Measurements from ENCODE around the gene KAT6B.
"Not testable (repeated sequence)": the region's sequence is repeated elsewhere in the genome, so short reads cannot be mapped to it uniquely, and the experiment has no call there.

KAT6B gene

DNA sequence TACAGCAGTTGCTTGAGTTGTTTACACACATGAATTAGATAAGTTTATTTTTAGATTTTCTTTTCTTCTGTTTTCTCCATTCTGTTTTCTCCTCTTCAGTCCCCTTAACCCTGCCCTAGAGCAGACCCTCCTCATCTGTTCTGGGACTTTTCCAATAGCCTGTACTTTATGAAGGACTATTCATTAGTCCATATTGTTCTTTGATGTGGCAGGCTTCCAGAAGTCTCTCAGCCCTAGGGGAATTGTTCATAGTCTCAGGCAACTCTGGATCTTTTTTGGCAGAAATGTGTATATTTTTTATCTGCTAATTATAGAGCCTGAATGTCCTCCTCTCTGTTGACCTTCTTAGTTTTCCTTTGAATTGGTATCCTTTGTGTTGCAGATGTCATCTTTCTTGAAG lies 25.4 kb downstream of the KAT6B start:
- in situ Hi-C loops (cut with HindIII; ENCODE audit: low pct_ligation_motif_present, low pct_unique_long_range_greater_than_20kb, low sequenced_read_pairs) = no loop called here
- no peak for DNase-seq

DNA sequence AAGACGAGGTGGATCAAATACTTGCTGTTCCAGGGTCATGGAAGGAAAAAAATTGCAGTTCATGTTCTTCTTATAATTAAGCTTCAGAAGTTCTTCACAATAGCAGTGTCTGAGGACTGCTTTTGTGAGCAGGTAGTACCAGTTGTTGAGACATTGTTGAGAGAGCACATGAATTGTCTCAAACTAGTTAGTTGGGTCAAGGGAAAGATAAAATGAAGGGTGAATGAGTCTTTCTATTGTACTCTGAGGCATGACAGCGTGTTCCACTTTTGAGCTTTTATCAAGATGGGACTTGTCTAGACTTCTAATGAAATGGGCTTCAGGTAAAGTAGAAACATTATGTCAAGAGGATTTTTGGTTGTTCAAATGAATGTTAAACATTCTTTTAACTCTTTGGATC lies 26.0 kb downstream of the KAT6B start:
- no peak for DNase-seq
- in situ Hi-C loops (cut with HindIII; ENCODE audit: low pct_ligation_motif_present, low pct_unique_long_range_greater_than_20kb, low sequenced_read_pairs) = no loop called here

DNA sequence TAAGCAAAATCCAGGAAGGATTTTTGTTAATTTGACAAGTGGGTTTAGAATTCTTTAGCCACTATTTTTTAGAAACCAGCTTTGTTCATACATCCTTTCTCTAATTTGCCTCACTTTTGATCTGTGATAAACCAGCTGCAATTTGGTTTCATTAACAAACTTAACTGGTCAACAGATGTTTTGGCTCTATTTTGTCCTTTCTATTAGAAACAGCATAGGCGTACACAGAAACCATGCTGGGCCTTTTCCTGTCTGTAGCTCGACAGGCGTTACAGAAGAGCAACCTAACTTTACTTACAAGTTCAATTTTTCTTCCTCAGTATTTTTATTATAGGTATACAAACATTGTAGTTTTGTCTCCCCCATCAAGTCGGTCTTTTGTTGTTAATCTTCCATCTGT lies 28.2 kb downstream of the KAT6B start:
- no peak for DNase-seq
- in situ Hi-C loops (cut with HindIII; ENCODE audit: low pct_ligation_motif_present, low pct_unique_long_range_greater_than_20kb, low sequenced_read_pairs) = no loop called here

DNA sequence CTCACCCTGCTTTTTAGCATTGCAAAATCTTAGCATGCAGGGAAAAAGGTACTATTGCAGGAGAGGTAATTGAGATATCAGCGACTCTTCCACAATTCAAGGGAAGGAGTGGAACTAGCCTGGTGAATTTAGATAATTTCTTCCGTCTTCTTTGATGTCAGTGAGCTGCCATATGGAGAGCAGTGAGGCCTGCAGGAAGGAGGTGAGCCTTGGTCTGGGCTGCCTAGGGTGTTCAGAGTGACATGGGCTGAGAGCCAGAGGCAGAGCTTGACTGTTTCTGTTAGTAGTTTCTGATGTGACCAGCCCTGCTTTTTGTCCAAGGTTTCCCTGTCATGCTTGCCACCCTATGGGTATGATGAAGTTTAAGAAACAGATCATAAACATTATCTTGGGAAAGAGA lies 28.6 kb downstream of the KAT6B start:
- in situ Hi-C loops (cut with HindIII; ENCODE audit: low pct_ligation_motif_present, low pct_unique_long_range_greater_than_20kb, low sequenced_read_pairs) = no loop called here
- no peak for DNase-seq

DNA sequence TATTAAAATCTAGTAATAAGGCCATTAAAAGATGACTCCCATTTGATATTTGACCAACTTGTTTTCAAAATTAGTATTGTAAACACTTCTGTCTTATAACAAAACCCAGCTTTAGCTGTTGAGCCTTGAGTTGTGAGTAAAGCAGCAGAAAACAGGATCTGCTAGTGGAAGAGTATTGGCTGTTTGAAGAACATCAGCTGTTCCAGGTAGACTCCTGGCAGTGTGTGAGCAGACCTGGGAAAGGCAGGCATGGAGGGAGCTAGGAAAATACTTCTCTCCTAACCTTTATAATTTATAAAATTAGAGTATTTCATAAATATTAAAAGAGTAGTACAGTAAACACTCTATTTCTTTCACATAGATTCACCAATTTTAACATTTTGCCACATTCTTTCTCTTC lies 29.0 kb downstream of the KAT6B start:
- in situ Hi-C loops (cut with HindIII; ENCODE audit: low pct_ligation_motif_present, low pct_unique_long_range_greater_than_20kb, low sequenced_read_pairs) = no loop called here
- no peak for DNase-seq

DNA sequence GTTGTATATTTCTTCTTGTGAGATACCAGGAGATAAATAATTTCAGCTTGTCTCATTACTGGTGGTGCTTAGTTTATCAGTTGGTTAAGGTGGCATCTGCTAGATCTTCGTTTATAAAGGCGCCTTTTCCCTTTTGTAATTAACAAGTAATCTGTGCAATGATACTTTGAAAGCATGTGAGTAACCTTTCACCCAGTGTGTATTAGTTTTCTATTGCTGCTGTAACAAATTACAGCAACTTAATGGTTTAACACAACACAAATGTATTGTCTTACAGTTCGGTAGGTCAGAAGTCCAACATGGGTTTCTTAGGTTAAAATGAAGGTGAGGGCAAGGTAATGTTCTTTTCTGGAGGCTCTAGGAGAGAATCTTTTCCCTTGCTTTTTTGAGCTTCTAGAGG lies 30.5 kb downstream of the KAT6B start:
- in situ Hi-C loops (cut with HindIII; ENCODE audit: low pct_ligation_motif_present, low pct_unique_long_range_greater_than_20kb, low sequenced_read_pairs) = no loop called here
- DNase-seq = no peak

DNA sequence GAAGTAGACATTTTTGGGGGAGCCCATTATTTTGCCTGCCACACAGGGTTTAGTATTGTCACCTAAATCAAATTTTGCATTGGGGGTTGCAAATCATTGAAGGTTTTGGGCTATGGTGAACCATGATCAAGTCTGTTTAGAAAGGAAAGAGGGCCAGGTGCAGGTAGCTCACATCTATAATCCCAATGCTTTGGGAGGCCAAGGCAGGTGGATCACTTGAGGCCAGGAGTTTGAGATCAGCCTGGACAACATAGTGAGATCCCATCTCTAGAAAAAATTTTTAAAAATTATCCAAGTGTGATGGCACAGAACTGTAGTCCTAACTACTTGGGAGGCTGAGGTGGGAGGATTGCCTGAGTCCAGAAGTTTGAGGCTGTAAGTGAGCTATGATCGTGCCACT lies 31.2 kb downstream of the KAT6B start:
- no peak for DNase-seq
- in situ Hi-C loops (cut with HindIII; ENCODE audit: low pct_ligation_motif_present, low pct_unique_long_range_greater_than_20kb, low sequenced_read_pairs) = no loop called here

DNA sequence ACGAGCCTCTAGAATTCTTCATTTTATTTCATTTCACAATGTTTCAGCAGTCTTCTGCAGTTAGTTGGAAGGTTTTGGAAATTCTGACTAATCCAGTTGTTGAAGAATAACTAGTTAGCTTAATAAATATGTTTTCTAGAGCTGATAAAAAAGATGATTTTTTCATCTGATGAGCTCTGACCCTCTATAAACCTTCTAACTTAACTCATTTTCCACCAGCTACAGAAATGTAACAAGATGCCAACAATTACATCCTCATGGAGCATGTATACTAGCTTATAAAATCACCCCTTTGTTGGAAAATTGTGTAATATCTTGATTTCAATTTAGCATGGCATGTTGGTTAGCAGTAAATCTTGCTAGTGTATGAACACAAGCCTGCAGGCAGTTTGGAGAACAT lies 33.1 kb downstream of the KAT6B start:
- in situ Hi-C loops (cut with HindIII; ENCODE audit: low pct_ligation_motif_present, low pct_unique_long_range_greater_than_20kb, low sequenced_read_pairs) = no loop called here
- DNase-seq = no peak

DNA sequence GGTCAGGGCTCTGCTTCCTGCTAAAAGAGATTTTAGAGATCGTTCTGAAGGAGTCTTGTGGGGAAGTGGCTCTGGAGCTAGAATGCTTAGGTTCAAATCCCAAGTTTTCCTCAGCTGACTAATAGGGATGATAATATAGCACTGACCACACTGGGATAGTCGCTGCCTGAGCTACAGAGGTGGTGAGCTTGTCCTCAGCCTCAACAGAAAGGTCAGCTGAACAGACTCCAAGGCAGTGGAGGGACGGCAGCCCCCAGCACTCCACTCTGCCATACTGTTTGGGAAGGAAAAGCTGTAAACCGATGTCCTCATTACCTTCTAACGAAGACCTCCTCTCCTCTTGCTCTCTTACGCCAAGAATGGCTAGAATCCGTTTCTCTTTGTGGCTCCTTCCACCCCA lies 36.2 kb downstream of the KAT6B start:
- DNase-seq = no peak
- in situ Hi-C loops (cut with HindIII; ENCODE audit: low pct_ligation_motif_present, low pct_unique_long_range_greater_than_20kb, low sequenced_read_pairs) = no loop called here

DNA sequence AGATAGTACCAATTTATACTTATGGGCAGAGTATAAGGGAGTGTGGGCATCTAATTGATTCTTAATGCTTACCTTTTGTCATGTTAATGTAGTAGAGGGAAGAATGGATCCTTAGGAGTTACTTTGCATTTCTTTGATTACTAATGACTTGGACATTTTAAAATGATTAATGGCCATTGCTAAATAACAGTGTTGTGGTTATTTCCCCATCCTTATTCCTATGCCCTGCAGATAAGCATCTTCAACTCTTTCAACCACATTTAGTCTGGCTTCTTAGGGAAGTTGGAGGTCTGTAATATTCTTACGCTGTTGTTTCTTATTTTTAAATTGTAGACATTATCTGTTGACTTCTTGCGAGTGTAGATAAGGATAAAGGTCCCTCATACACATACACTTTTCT lies 37.2 kb downstream of the KAT6B start:
- in situ Hi-C loops (cut with HindIII; ENCODE audit: low pct_ligation_motif_present, low pct_unique_long_range_greater_than_20kb, low sequenced_read_pairs) = no loop called here
- DNase-seq = no peak

DNA sequence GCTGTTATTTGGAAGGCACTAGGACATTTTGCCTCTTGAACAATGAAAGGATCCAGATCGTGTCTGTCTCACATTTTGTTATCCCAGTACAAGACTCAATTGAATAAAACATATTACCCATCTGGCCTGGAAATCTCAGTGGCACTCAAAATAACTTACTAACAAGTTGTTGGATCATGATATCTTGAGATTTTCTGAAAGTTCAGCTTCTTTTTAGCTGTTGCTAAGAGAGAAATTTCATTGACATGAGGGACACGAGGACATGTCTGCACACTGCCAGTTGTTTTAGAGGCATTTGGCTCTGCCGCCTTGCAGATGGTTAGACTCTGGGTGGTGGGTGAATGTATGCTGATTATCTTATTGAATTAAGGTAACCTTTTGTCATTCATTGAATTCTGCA lies 41.0 kb downstream of the KAT6B start:
- DNase-seq = no peak
- in situ Hi-C loops (cut with HindIII; ENCODE audit: low pct_ligation_motif_present, low pct_unique_long_range_greater_than_20kb, low sequenced_read_pairs) = no loop called here

DNA sequence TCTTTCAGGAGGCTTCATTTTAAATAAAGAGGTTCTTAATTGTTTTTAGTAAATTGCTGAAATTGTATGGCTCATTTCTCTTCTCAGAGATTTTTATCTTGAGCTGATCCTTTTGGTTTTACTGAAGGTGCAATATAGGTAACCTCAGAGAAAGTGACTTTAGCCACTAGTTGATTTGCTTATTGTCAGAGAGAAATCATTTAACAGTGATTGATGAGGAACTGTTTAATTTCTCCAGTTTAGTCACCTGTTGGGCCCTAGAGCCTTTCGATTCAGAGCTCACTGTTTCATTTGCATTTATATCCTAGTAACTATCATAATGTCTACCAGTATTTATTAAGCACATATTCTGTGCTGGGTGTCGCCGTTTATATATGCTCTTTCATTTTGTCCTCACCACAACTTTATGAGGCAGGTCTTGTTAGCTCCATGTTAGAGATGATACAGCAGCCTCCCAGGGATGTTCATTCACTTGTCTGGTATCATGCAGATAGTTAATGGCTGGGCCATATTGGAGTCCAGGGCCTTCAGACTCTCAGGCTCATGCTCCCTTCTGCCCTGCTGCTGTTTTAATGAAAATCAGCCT lies 42.1 kb downstream of the KAT6B start:
- in situ Hi-C loops (cut with HindIII; ENCODE audit: low pct_ligation_motif_present, low pct_unique_long_range_greater_than_20kb, low sequenced_read_pairs) = no loop called here
- no peak for DNase-seq

DNA sequence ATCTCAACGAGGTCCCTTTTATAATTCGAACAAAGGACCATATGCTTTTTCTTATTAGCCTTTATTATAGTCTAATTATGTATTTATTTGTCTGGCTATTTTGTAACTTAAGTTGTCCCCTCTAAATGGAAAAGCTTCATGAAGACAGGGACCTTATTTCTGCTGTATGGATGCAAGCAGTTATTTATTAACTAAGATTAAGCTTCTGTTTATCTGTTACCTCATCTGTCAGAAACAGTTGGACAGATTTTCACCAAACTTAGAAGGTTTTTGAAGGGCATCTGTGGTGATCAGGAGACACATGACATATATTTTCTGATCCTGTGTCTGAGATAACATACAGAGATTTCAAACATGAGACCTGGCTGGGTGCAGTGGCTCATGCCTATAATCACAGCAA lies 43.2 kb downstream of the KAT6B start:
- DNase-seq = no peak
- in situ Hi-C loops (cut with HindIII; ENCODE audit: low pct_ligation_motif_present, low pct_unique_long_range_greater_than_20kb, low sequenced_read_pairs) = no loop called here

DNA sequence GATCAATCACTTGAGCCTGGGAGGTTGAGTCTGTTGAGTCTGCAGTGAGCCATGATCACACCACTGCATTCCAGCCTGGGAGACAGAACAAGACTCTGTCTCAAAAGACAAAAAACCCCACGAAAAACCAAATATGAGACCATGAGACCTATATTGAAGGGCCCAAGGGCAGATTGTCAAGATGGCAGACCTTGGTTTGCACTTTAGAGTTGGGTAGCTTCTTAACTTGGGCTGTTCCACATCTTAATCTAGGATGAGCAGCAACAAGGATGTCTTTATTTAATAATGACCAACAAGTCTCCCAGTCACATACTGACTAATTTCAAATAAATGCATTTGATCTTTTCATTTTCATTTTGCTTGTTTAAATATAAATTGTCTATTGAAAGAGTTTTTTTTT lies 43.8 kb downstream of the KAT6B start:
- in situ Hi-C loops (cut with HindIII; ENCODE audit: low pct_ligation_motif_present, low pct_unique_long_range_greater_than_20kb, low sequenced_read_pairs) = no loop called here
- DNase-seq = no peak

DNA sequence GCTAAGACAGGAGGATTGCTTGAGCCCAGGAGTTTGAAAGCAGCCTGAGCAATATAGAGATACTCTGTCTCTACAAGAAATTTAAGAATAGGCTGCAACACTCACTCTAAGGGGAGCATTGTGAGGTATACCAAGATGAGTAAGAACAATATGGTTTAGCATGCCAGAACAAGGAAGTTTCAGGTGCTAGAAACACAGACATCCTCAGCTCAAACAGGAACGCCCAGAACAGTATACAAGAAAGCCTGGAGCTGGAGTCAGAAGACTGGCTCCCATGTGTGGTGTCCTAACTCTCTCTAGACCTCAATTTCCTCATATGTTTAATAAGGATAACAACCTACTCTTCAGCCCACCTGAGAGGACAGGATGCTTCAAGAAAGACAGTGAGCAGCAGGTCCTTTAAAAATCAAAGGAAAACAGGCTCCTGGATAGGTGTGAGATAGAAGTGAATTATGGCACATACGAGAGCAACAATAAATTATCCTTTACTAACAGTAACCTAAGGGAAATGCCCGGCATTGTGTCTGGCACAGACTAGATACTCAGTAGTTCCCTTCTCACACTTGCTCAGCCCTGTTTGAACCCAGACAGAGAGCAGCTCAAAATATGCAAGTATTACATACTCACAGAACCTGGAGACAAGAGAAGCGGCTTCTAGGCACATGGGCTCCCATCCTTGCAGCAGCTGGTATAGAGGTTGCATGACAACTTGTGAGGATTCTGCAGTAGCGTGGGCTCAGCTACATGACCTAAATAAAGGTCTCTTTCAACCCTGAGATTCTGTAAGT lies 45.4 kb downstream of the KAT6B start:
- no peak for DNase-seq
- in situ Hi-C loops (cut with HindIII; ENCODE audit: low pct_ligation_motif_present, low pct_unique_long_range_greater_than_20kb, low sequenced_read_pairs) = no loop called here

DNA sequence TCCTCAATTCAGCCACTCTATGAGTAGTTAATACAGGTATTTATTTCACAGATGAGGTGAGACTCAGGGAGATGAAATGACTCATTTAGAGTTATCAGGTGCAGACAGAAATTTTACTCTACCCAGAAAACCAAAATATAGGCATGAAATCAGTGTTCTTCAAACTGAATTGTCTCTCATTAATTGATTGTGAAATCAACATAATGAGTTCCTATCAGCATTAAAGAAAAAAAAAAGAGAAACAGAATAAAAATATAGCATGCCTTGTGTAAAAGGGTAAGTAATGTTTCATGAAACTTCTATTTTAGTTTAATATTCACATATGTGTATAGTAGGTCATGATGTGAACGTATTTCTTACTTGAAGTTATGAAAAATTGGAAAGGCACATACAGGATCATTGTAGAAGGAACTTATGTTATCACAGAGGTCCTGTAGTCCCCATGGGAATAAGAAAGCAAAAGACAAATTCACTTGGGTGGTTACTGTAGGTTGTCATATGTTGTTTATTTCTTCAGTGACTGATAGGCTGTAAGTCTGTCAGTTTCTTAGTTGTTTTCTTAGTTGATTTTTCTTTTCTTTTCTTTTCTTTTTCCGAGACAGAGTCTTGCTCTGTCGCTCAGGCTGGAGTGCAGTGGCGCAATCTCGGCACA lies 47.5 kb downstream of the KAT6B start:
- in situ Hi-C loops (cut with HindIII; ENCODE audit: low pct_ligation_motif_present, low pct_unique_long_range_greater_than_20kb, low sequenced_read_pairs) = no loop called here
- DNase-seq = no peak

DNA sequence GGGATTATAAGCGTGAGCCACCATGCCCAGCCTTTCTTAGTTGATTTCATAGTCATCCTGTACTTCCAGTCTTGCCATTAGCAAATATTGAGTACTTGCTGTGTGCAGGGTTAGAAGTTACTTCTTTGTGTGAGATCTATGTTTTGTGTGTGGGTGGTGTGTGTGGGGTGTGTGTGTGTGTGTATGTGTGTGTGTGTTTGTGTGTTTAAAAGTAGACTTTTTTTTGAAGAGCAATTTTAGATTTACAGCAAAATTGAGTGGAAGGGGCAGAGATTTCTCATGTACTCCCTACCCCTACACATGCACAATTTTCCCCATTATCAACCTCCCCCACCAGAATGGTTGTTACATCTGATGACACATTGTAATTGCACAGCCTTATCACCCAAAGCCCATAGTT lies 48.2 kb downstream of the KAT6B start:
- DNase-seq = no peak
- in situ Hi-C loops (cut with HindIII; ENCODE audit: low pct_ligation_motif_present, low pct_unique_long_range_greater_than_20kb, low sequenced_read_pairs) = no loop called here

DNA sequence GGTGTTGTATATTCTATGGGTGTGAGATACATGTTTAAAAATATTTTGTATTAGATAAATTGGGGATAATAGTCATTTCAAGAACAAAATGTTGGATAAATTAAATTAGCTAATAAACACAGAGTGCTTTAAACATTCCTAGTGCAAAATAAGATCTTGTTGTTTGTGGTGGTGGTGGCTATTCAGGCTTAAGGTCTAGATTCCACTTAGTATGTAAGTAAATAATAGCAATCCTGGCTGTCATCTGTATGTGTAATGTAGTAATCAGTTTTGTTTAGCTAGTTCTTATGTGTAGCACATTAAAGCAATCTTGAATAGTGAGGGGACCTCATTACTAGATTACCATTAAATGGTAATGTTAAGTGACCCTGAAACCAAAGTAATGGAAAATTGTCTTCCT lies 48.7 kb downstream of the KAT6B start:
- in situ Hi-C loops (cut with HindIII; ENCODE audit: low pct_ligation_motif_present, low pct_unique_long_range_greater_than_20kb, low sequenced_read_pairs) = no loop called here
- DNase-seq = no peak

DNA sequence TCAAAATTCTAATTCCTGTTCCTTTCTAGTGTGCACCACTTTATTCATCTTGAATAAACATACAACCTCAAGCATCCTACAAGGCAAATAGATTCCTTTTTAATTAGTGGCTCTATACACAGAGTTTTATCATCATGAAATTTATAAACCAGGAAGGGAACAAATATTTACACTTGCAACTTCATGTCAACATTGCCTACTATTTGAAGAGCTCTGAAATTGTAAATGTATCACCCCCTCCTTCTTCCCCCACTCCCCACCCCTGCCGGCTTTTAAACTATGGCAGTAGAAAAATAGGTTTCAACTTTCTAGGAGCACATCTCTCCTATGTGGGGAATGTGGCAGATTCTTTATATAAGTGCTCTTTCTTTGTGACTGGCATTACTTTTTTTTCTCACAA lies 49.6 kb downstream of the KAT6B start:
- DNase-seq = no peak
- in situ Hi-C loops (cut with HindIII; ENCODE audit: low pct_ligation_motif_present, low pct_unique_long_range_greater_than_20kb, low sequenced_read_pairs) = no loop called here

DNA sequence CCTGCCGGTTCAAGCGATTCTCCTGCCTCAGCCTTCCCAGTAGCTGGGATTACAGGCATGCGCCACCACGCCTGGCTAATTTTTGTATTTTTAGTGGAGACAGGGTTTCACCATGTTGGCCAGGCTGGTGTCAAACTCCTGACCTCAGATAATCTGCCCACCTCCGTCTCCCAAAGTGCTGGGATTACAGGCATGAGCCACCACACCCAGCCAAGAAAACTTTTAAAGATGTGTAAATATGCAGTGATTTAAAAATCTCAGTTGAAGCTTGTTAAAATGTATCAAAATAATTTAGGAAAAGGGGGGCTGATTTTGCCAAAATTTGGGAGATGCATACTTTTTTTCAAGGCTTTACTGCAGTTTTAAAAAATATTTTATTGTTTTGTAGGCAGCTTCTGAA lies 50.7 kb downstream of the KAT6B start:
- in situ Hi-C loops (cut with HindIII; ENCODE audit: low pct_ligation_motif_present, low pct_unique_long_range_greater_than_20kb, low sequenced_read_pairs); DNase-seq: not testable (repeated sequence)

Data from ACHN (cell line).